Mesenchymal stem cell (in vitro differentiated cells and primary cell): Measurements from ENCODE around the gene RELB.

ENCODE experiments used
- DNase-seq: peaks from one replicate; pipeline ENCODE4 v3.0.0-alpha.2; 2013
- H2AFZ ChIP-seq: one replicate; pipeline ENCODE4 v1.6.1; 2013; ENCODE audit warnings: low read depth, mild to moderate bottlenecking, control low read depth, inconsistent platforms, low read length, moderate library complexity
- H2AK5ac ChIP-seq: 2 replicates; pipeline ENCODE4 v1.6.1; 2013; ENCODE audit warnings: low read length, moderate library complexity, mild to moderate bottlenecking, inconsistent platforms; ENCODE audit not compliant: severe bottlenecking
- H2BK120ac ChIP-seq: one replicate; pipeline ENCODE4 v1.6.1; 2013; ENCODE audit warnings: low read depth, mild to moderate bottlenecking, inconsistent platforms, low read length, moderate library complexity
- H2BK12ac ChIP-seq, 2 experiments: one replicate each; pipeline ENCODE4 v1.6.1; 2013; ENCODE audit warnings: inconsistent platforms in 2 of 2, low read length in 2 of 2, mild to moderate bottlenecking in 2 of 2, moderate library complexity in 2 of 2, control low read depth in 1 of 2
- H2BK15ac ChIP-seq: one replicate; pipeline ENCODE4 v1.6.1; 2013; ENCODE audit warnings: mild to moderate bottlenecking, low read depth, inconsistent platforms; ENCODE audit not compliant: poor library complexity, severe bottlenecking
- H2BK5ac ChIP-seq: 2 replicates; pipeline ENCODE4 v1.6.1; 2013; ENCODE audit warnings: low read depth, mild to moderate bottlenecking, low read length, control low read depth, inconsistent platforms; ENCODE audit not compliant: poor library complexity, severe bottlenecking
- H3K14ac ChIP-seq, 2 experiments: one replicate each; pipeline ENCODE4 v1.6.1; 2013; ENCODE audit warnings: inconsistent platforms in 2 of 2, low read length in 2 of 2, control low read depth in 1 of 2, mild to moderate bottlenecking in 1 of 2, moderate library complexity in 1 of 2
- H3K18ac ChIP-seq, 2 experiments: one replicate each; pipeline ENCODE4 v1.6.1; 2013; ENCODE audit warnings: inconsistent platforms in 2 of 2, low read length in 2 of 2, control low read depth in 1 of 2, low read depth in 1 of 2, mild to moderate bottlenecking in 1 of 2
- H3K23ac ChIP-seq, 2 experiments: one replicate each; pipeline ENCODE4 v1.6.1; 2013; ENCODE audit warnings: inconsistent platforms in 2 of 2, low read length in 2 of 2, mild to moderate bottlenecking in 2 of 2, moderate library complexity in 2 of 2, control low read depth in 1 of 2
- H3K27ac ChIP-seq: 2 replicates; pipeline ENCODE4 v1.5.1; 2013; ENCODE audit warnings: mild to moderate bottlenecking, moderate library complexity, low read length, control low read depth, inconsistent platforms; ENCODE audit not compliant: poor library complexity, severe bottlenecking
- H3K27me3 ChIP-seq, 2 experiments: 2 replicates each; pipeline versions ENCODE4 v1.6.1 to v1.7.0; 2013; ENCODE audit warnings: low read length in 2 of 2, mild to moderate bottlenecking in 2 of 2, moderate library complexity in 2 of 2, control low read depth in 1 of 2, inconsistent platforms in 1 of 2; ENCODE audit not compliant: control insufficient read depth in 1 of 2, insufficient read depth in 1 of 2
- H3K36me3 ChIP-seq, 2 experiments: 2 replicates each; pipeline versions ENCODE4 v1.6.1 to v1.7.0; 2013; ENCODE audit warnings: low read length in 2 of 2, control low read depth in 1 of 2, inconsistent platforms in 1 of 2, low read depth in 1 of 2, mild to moderate bottlenecking in 1 of 2; ENCODE audit not compliant: insufficient read depth in 2 of 2, control insufficient read depth in 1 of 2
- H3K4ac ChIP-seq, 2 experiments: one replicate each; pipeline ENCODE4 v1.6.1; 2013; ENCODE audit warnings: inconsistent platforms in 2 of 2, low read length in 2 of 2, mild to moderate bottlenecking in 2 of 2, moderate library complexity in 2 of 2, control low read depth in 1 of 2, low read depth in 1 of 2
- H3K4me1 ChIP-seq: 2 replicates; pipeline ENCODE4 v1.6.1; 2013; ENCODE audit warnings: low read depth, low read length, control low read depth; ENCODE audit not compliant: control insufficient read depth, insufficient read depth
- H3K4me2 ChIP-seq: 2 replicates; pipeline ENCODE4 v1.6.1; 2013; ENCODE audit warnings: low read length, mild to moderate bottlenecking, inconsistent platforms; ENCODE audit not compliant: poor library complexity, severe bottlenecking
- H3K4me3 ChIP-seq, 2 experiments: 2 replicates each; pipeline versions ENCODE4 v1.5.1 to v1.7.0; 2013; ENCODE audit warnings: low read length in 2 of 2, mild to moderate bottlenecking in 2 of 2, control low read depth in 1 of 2, low read depth in 1 of 2; ENCODE audit not compliant: insufficient read depth in 1 of 2
- H3K79me1 ChIP-seq: replicated peaks from 2 replicates; pipeline ENCODE4 v1.6.1; 2013; ENCODE audit warnings: mild to moderate bottlenecking, control low read depth, low read length, inconsistent platforms; ENCODE audit not compliant: poor library complexity, severe bottlenecking
- H3K9ac ChIP-seq: 2 replicates; pipeline ENCODE4 v1.7.0; 2013; ENCODE audit warnings: mild to moderate bottlenecking, low read length, moderate library complexity
- H3K9me3 ChIP-seq: 2 replicates; pipeline ENCODE4 v1.7.0; 2013; ENCODE audit warnings: mild to moderate bottlenecking, low read length; ENCODE audit not compliant: control insufficient read depth
- H4K8ac ChIP-seq: one replicate; pipeline ENCODE4 v1.6.1; 2013; ENCODE audit warnings: inconsistent platforms, mild to moderate bottlenecking, low read length, moderate library complexity
- H4K91ac ChIP-seq: one replicate; pipeline ENCODE4 v1.6.1; 2013; ENCODE audit warnings: mild to moderate bottlenecking, low read length, inconsistent platforms
- WGBS: methylation state at CpG from one replicate; pipeline ENCODE4 v1.1.7; 2013; ENCODE audit warnings: mixed read lengths; 5-methylcytosine and 5-hydroxymethylcytosine counted together

The RELB gene

DNA sequence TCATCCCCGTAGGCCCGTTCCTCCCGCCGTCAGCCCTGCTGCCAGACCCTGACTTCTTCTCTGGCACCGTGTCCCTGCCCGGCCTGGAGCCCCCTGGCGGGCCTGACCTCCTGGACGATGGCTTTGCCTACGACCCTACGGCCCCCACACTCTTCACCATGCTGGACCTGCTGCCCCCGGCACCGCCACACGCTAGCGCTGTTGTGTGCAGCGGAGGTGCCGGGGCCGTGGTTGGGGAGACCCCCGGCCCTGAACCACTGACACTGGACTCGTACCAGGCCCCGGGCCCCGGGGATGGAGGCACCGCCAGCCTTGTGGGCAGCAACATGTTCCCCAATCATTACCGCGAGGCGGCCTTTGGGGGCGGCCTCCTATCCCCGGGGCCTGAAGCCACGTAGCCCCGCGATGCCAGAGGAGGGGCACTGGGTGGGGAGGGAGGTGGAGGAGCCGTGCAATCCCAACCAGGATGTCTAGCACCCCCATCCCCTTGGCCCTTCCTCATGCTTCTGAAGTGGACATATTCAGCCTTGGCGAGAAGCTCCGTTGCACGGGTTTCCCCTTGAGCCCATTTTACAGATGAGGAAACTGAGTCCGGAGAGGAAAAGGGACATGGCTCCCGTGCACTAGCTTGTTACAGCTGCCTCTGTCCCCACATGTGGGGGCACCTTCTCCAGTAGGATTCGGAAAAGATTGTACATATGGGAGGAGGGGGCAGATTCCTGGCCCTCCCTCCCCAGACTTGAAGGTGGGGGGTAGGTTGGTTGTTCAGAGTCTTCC, 36.3 kb downstream of the RELB start:
- H2BK5ac ChIP-seq: no peak overlapping the region
- no peak overlapping the region for H4K91ac ChIP-seq
- H3K9me3 ChIP-seq: no peaks in the 10 kb centered on the region
- no peak overlapping the region for H3K9ac ChIP-seq
- peak overlapping the region; percentile 70 for H2BK15ac ChIP-seq
- H2AK5ac ChIP-seq: no peak overlapping the region
- DNase-seq: no peak
- no peak overlapping the region for H3K14ac ChIP-seq
- H3K23ac ChIP-seq: no peak overlapping the region
- no peak overlapping the region for H3K4ac ChIP-seq
- H2BK12ac ChIP-seq: no peak overlapping the region
- no peak overlapping the region for H2BK120ac ChIP-seq
- H3K27me3 ChIP-seq: no peaks in the 10 kb centered on the region
- H3K4me2 ChIP-seq: no peak overlapping the region
- WGBS: 97% methylated on average over 37 of the region's 37 CpGs
- peaks cover 49 to 58% of the 10 kb centered on the region in 2 experiments for H3K36me3 ChIP-seq
- no peak overlapping the region for H3K4me3 ChIP-seq
- no peak overlapping the region for H3K27ac ChIP-seq
- H2AFZ ChIP-seq: no peak overlapping the region
- H3K79me1 ChIP-seq: peaks cover 2% of the 10 kb centered on the region
- H4K8ac ChIP-seq: peak overlapping the region; percentile 28
- H3K4me1 ChIP-seq: peaks cover 23% of the 10 kb centered on the region
- H3K18ac ChIP-seq: no peak overlapping the region

GRCh38 chr19:45038931-45039893, 37.9 kb downstream of the RELB start, which contains the start of gene CLASRP:
Gene CLASRP (plus strand): TSS chr19:45039045. CDS start chr19:45040213, 1,168 bp downstream.
- Histone ChIP-seq H3K27ac (peak within 1 kb of the TSS; percentile 95), H3K14ac (peak within 1 kb of the TSS in 1 of 2 experiments; percentile 99), H3K4ac (peak within 1 kb of the TSS; percentile 93 to 100), H2BK15ac (peak within 1 kb of the TSS; percentile 71), H3K4me2 (peak within 1 kb of the TSS; percentile 71), H3K4me1 (peaks cover 22% of the 10 kb centered on the region), H3K27me3 (no peaks in the 10 kb centered on the region), H3K9me3 (no peaks in the 10 kb centered on the region), H2BK5ac (peak within 1 kb of the TSS; percentile 95), H3K4me3 (peak within 1 kb of the TSS; percentile 89 to 96), H3K79me1 (peaks cover 7% of the 10 kb centered on the region), H2AK5ac (peak within 1 kb of the TSS; percentile 49), H2BK120ac (peak within 1 kb of the TSS; percentile 93), H3K18ac (peak within 1 kb of the TSS; percentile 98 to 99), H3K36me3 (peaks cover 48 to 65% of the 10 kb centered on the region in 2 experiments), H4K8ac (peak within 1 kb of the TSS; percentile 98), H4K91ac (peak within 1 kb of the TSS; percentile 96), H2AFZ (peak within 1 kb of the TSS; percentile 70), H3K9ac (peak within 1 kb of the TSS; percentile 99), H3K23ac (peak within 1 kb of the TSS in 1 of 2 experiments; percentile 100), H2BK12ac (no peak within 1 kb of the TSS)
- peak; percentile 92 for DNase-seq
- WGBS: 4% methylated on average over 62 of the region's 62 CpGs

- Histone ChIP-seq H2BK12ac (no peak overlapping the region), H3K4me1 (peaks cover 22% of the 10 kb centered on the region), H4K91ac (no peak overlapping the region), H3K4ac (no peak overlapping the region), H3K27ac (no peak overlapping the region), H3K79me1 (peaks cover 13% of the 10 kb centered on the region), H3K4me2 (peak overlapping the region; percentile 71), H3K36me3 (peaks cover 54 to 65% of the 10 kb centered on the region in 2 experiments), H3K18ac (no peak overlapping the region), H2BK120ac (no peak overlapping the region), H3K9me3 (no peaks in the 10 kb centered on the region), H2BK5ac (no peak overlapping the region), H2AFZ (no peak overlapping the region), H3K4me3 (peak overlapping the region; percentile 18 to 89), H3K9ac (peak overlapping the region; percentile 99), H3K27me3 (no peaks in the 10 kb centered on the region), H3K14ac (no peak overlapping the region), H3K23ac (no peak overlapping the region), H2BK15ac (no peak overlapping the region), H4K8ac (no peak overlapping the region), H2AK5ac (no peak overlapping the region)
- 89% methylated on average over 19 of the region's 19 CpGs for WGBS
- no peak for DNase-seq
Measured at GRCh38 chr19:45040059-45040771, 39.0 kb downstream of the RELB start.
